Neural progenitor cell (in vitro differentiated cells): ENCODE data around the gene PRM2. TPM values are rescaled to one million over a fixed set of nuclear protein-coding genes. Genes with fewer than 3 reads are reported as not detected.
"Not testable (repeated sequence)": the region's sequence is repeated elsewhere in the genome, so short reads cannot be mapped to it uniquely, and the experiment has no call there.

Experiments used
- DNase-seq: peaks from one replicate; pipeline ENCODE4 v3.0.0-alpha.2; 2016; ENCODE audit warnings: low spot score
- H2AFZ ChIP-seq: fragments of 200-600 bp; sonication (generic); replicated peaks from 2 replicates; pipeline ENCODE4 v1.6.1; 2016; ENCODE audit warnings: antibody characterized with exemption
- H3F3A ChIP-seq: fragments of 200-600 bp; sonication (generic); 2 replicates; pipeline ENCODE4 v1.6.1; 2016; ENCODE audit warnings: antibody characterized with exemption, low read depth
- H3K27ac ChIP-seq: fragments of 200-600 bp; sonication (generic); 2 replicates; pipeline ENCODE4 v1.5.1; 2016; ENCODE audit warnings: mild to moderate bottlenecking
- H3K27me3 ChIP-seq: fragments of 200-600 bp; sonication (generic); 2 replicates; pipeline ENCODE4 v1.6.1; 2016; ENCODE audit warnings: mild to moderate bottlenecking, moderate library complexity
- H3K36me3 ChIP-seq: fragments of 200-600 bp; sonication (generic); 2 replicates; pipeline ENCODE4 v1.5.1; 2016
- H3K4me1 ChIP-seq: fragments of 200-600 bp; sonication (generic); 2 replicates; pipeline ENCODE4 v1.6.1; 2016; ENCODE audit warnings: mixed run types
- H3K4me2 ChIP-seq: fragments of 200-600 bp; sonication (generic); 2 replicates; pipeline ENCODE4 v1.6.1; 2016
- H3K4me3 ChIP-seq: fragments of 200-600 bp; sonication (generic); 2 replicates; pipeline ENCODE4 v1.5.1; 2016
- H3K79me2 ChIP-seq: fragments of 200-600 bp; sonication (generic); 2 replicates; pipeline ENCODE4 v1.6.1; 2016; ENCODE audit warnings: low read depth
- H3K9ac ChIP-seq: fragments of 200-600 bp; sonication (generic); 2 replicates; pipeline ENCODE4 v1.6.1; 2016
- H3K9me3 ChIP-seq: fragments of 200-600 bp; sonication (generic); 2 replicates; pipeline ENCODE4 v1.5.1; 2016; ENCODE audit warnings: low read depth
- H4K20me1 ChIP-seq: fragments of 200-600 bp; sonication (generic); 2 replicates; pipeline ENCODE4 v1.6.1; 2016; ENCODE audit warnings: low read depth
- H3K27ac Mint-ChIP-seq: 3 replicates; pipeline ENCODE4 v1.8.0; 2021; ENCODE audit warnings: mixed read lengths
- H3K27me3 Mint-ChIP-seq: 2 replicates; pipeline ENCODE4 v1.8.0; 2022; ENCODE audit warnings: low read depth, mild to moderate bottlenecking, inconsistent platforms, moderate library complexity, mixed read lengths; ENCODE audit not compliant: insufficient read depth
- H3K36me3 Mint-ChIP-seq: 3 replicates; pipeline ENCODE4 v1.8.0; 2021; ENCODE audit warnings: mixed read lengths
- H3K4me1 Mint-ChIP-seq: 3 replicates; pipeline ENCODE4 v1.8.0; 2021; ENCODE audit warnings: mixed read lengths
- H3K4me3 Mint-ChIP-seq: 3 replicates; pipeline ENCODE4 v1.8.0; 2021; ENCODE audit warnings: mild to moderate bottlenecking, moderate library complexity, mixed read lengths
- H3K9me3 Mint-ChIP-seq: 3 replicates; pipeline ENCODE4 v1.8.0; 2020; ENCODE audit warnings: mixed read lengths
- CTCF ChIP-seq: fragments of 200-600 bp; sonication (generic); IDR thresholded peaks from 2 replicates; pipeline ENCODE4 v1.5.1; 2017; ENCODE audit warnings: antibody characterized with exemption, mild to moderate bottlenecking
- EZH2 ChIP-seq: fragments of 200-600 bp; sonication (generic); IDR thresholded peaks from 2 replicates; pipeline ENCODE4 v1.6.1; 2017; ENCODE audit warnings: antibody characterized with exemption, mild to moderate bottlenecking, moderate library complexity
- EZH2phosphoT487 ChIP-seq: fragments of 200-600 bp; sonication (generic); IDR thresholded peaks from 2 replicates; pipeline ENCODE4 v1.6.1; 2017; ENCODE audit warnings: antibody characterized with exemption
- total RNA-seq: library from RNA; depleted of rRNA; stranded (reverse); fragments of >200 nt; gene quantifications from 2 replicates; pipeline ENCODE4 v1.2.3, GENCODE V29; 2015; ENCODE audit warnings: low replicate concordance

The PRM2 gene
- total RNA-seq, 1 donor from 2014 or later, result not detected

GRCh38 chr16:11290102-11290893, 14.0 kb upstream of the PRM2 start:
- Mint-ChIP-seq H3K9me3 (peaks cover 6% of the 10 kb centered on the region), H3K36me3 (no peaks in the 10 kb centered on the region), H3K27ac (peak overlapping the region; percentile 66), H3K27me3 (peaks cover 10% of the 10 kb centered on the region), H3K4me1 (peaks cover 33% of the 10 kb centered on the region), H3K4me3 (no peak overlapping the region)
- no peak for TF ChIP-seq CTCF
- no peak for TF ChIP-seq EZH2
- TF ChIP-seq EZH2phosphoT487, result no peak
- Histone ChIP-seq H3K27me3 (no peaks in the 10 kb centered on the region), H3F3A (peaks cover 6% of the 10 kb centered on the region), H3K36me3 (no peaks in the 10 kb centered on the region), H3K4me3 (no peak overlapping the region), H3K79me2 (no peaks in the 10 kb centered on the region), H3K9ac (no peak overlapping the region), H3K4me2 (no peak overlapping the region), H2AFZ (no peak overlapping the region), H3K27ac (no peak overlapping the region), H3K4me1 (peaks cover 3% of the 10 kb centered on the region), H4K20me1 (no peaks in the 10 kb centered on the region), H3K9me3 (no peaks in the 10 kb centered on the region)
- DNase-seq, result no peak

GRCh38 chr16:11289696-11290095, 13.4 kb upstream of the PRM2 start:
- H3K4me3 ChIP-seq, H3K4me2 ChIP-seq, H3F3A ChIP-seq, H3K36me3 ChIP-seq, H4K20me1 ChIP-seq, DNase-seq, H3K27me3 ChIP-seq, H3K27ac ChIP-seq, H2AFZ ChIP-seq, H3K79me2 ChIP-seq, H3K27ac Mint-ChIP-seq, H3K4me1 ChIP-seq, H3K9me3 Mint-ChIP-seq, H3K36me3 Mint-ChIP-seq, H3K4me3 Mint-ChIP-seq, H3K9me3 ChIP-seq, H3K9ac ChIP-seq: not testable (repeated sequence)
- H3K4me1 Mint-ChIP-seq, result peaks cover 35% of the 10 kb centered on the region
- peaks cover 10% of the 10 kb centered on the region for H3K27me3 Mint-ChIP-seq

GRCh38 chr16:11289202-11289601, 12.9 kb upstream of the PRM2 start:
- Histone ChIP-seq H4K20me1 (no peaks in the 10 kb centered on the region), H3K27me3 (no peaks in the 10 kb centered on the region), H3K9me3 (no peaks in the 10 kb centered on the region), H3K4me1 (peaks cover 3% of the 10 kb centered on the region), H2AFZ (no peak overlapping the region), H3K9ac (no peak overlapping the region), H3K4me3 (no peak overlapping the region), H3F3A (peaks cover 6% of the 10 kb centered on the region), H3K4me2 (no peak overlapping the region), H3K27ac (no peak overlapping the region), H3K79me2 (no peaks in the 10 kb centered on the region), H3K36me3 (no peaks in the 10 kb centered on the region)
- Mint-ChIP-seq H3K9me3 (peaks cover 6% of the 10 kb centered on the region), H3K27me3 (peaks cover 10% of the 10 kb centered on the region), H3K4me3 (no peak overlapping the region), H3K36me3 (no peaks in the 10 kb centered on the region), H3K4me1 (peaks cover 35% of the 10 kb centered on the region), H3K27ac (no peak overlapping the region)
- no peak for DNase-seq
- TF ChIP-seq CTCF (no peak), EZH2phosphoT487 (no peak), EZH2 (no peak)

- Mint-ChIP-seq H3K36me3 (no peaks in the 10 kb centered on the region), H3K9me3 (peaks cover 6% of the 10 kb centered on the region), H3K4me3 (no peak overlapping the region), H3K27me3 (peaks cover 8% of the 10 kb centered on the region), H3K27ac (no peak overlapping the region), H3K4me1 (peaks cover 22% of the 10 kb centered on the region)
- Histone ChIP-seq H3K27ac (no peak overlapping the region), H3K4me3 (no peak overlapping the region), H3K9ac (no peak overlapping the region), H3K36me3 (no peaks in the 10 kb centered on the region), H3K79me2 (no peaks in the 10 kb centered on the region), H3K9me3 (no peaks in the 10 kb centered on the region), H4K20me1 (no peaks in the 10 kb centered on the region), H3K4me2 (no peak overlapping the region), H3K27me3 (no peaks in the 10 kb centered on the region), H2AFZ (no peak overlapping the region), H3F3A (no peaks in the 10 kb centered on the region), H3K4me1 (peaks cover 3% of the 10 kb centered on the region)
- no peak for DNase-seq
- TF ChIP-seq EZH2, result no peak
- TF ChIP-seq EZH2phosphoT487, result no peak
- no peak for TF ChIP-seq CTCF
These were observed 9.6 kb upstream of the PRM2 start for GRCh38 chr16:11285842-11286241.
